Measurements from ENCODE around the gene CCT8.

DNA sequence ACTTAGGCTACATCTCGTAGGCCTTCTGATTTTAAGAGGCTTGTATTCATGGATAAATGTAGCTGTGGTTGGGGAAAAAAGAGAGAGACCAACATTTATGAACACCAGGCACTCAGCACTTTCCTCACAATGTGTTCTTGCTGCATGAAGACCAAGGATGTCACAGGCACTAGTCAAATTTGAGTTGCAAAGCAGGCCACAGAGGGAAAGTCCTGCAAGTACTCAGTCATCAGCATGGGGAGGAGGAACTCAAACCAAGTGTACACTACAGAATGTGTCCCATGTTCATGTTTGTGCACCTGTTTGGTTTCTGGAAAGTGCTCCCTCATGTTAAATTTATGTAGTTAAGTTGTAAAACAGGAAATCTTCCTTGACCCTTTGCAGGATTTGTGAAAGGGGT is 48.3 kb upstream of the CCT8 start:
- TF ChIP-seq GATA2 (IDR thresholded peaks at IDR 0.05; ENCODE audit: low read depth, low read length) (no peak), GATA3 (IDR thresholded peaks at IDR 0.05; ENCODE audit: low read depth, low read length) (no peak)

All from SH-SY5Y (cell line).